ENCODE results near the gene MZF1. TPM values are rescaled to one million over a fixed set of nuclear protein-coding genes. Genes with fewer than 3 reads are reported as not detected.
"Not testable (repeated sequence)": the region's sequence is repeated elsewhere in the genome, so short reads cannot be mapped to it uniquely, and the experiment has no call there.

Gene MZF1
- total RNA-seq: 11.3 TPM
- long read RNA-seq, transcript MZF1-207 (1 exons, 2,683 nt): major isoform, 5 of 11 reads
- long read RNA-seq, partial matches to known transcripts: 2 of 11 reads
- long read RNA-seq, other reads (novel, unspliced or antisense): 3 of 11 reads

GRCh38 chr19:58572818-58573657, at the start of gene MZF1:
Gene MZF1, minus strand, starts transcription at chr19:58573335. Its CDS starts 1,946 bp downstream, at chr19:58571389.
- ATAC-seq (peak; percentile 74), DNase-seq (peak; percentile 100)
- intact Hi-C loops (cut with micrococcal nuclease): no loop called here

- DNase-seq; intact Hi-C loops (cut with micrococcal nuclease); ATAC-seq: not testable (repeated sequence)
Measured at GRCh38 chr19:58607213-58607612, 34.1 kb upstream of the MZF1 start.

- intact Hi-C loops (cut with micrococcal nuclease); ATAC-seq: not testable (repeated sequence)
- peak; percentile 55 for DNase-seq
Measured at GRCh38 chr19:58606251-58606896, 33.2 kb upstream of the MZF1 start.

- intact Hi-C loops (cut with micrococcal nuclease): no loop called here
- ATAC-seq (peak; percentile 24), DNase-seq (no peak)
Measured at GRCh38 chr19:58586133-58586765, 13.1 kb upstream of the MZF1 start.

- ATAC-seq (no peak), DNase-seq (no peak)
- intact Hi-C loops (cut with micrococcal nuclease): no loop called here
Measured at GRCh38 chr19:58585442-58586132, 12.5 kb upstream of the MZF1 start.

- intact Hi-C loops (cut with micrococcal nuclease): no loop called here
- DNase-seq: no peak
- ATAC-seq: no peak
Measured at GRCh38 chr19:58584498-58585441, 11.6 kb upstream of the MZF1 start.

GRCh38 chr19:58582985-58583384, 9.8 kb upstream of the MZF1 start:
- ATAC-seq (no peak), DNase-seq (no peak)
- intact Hi-C loops (cut with micrococcal nuclease): no loop called here

GRCh38 chr19:58581227-58582141, 8.3 kb upstream of the MZF1 start:
- intact Hi-C loops (cut with micrococcal nuclease): no loop called here
- ATAC-seq (peak; percentile 91), DNase-seq (peak; percentile 92)

GRCh38 chr19:58579473-58580142, 6.5 kb upstream of the MZF1 start:
- DNase-seq: peak; percentile 18
- ATAC-seq: no peak
- intact Hi-C loops (cut with micrococcal nuclease): no loop called here

GRCh38 chr19:58578012-58578925, 5.1 kb upstream of the MZF1 start:
- DNase-seq (no peak), ATAC-seq (no peak)
- intact Hi-C loops (cut with micrococcal nuclease): no loop called here

- DNase-seq; intact Hi-C loops (cut with micrococcal nuclease); ATAC-seq: not testable (repeated sequence)
Measured at GRCh38 chr19:58577581-58577980, 4.4 kb upstream of the MZF1 start.

- intact Hi-C loops (cut with micrococcal nuclease): no loop called here
- ATAC-seq (peak; percentile 71), DNase-seq (peak; percentile 94)
Measured at GRCh38 chr19:58575183-58576041, 2.3 kb upstream of the MZF1 start.

- intact Hi-C loops (cut with micrococcal nuclease): no loop called here
- DNase-seq: no peak
- ATAC-seq: no peak
Measured at GRCh38 chr19:58573658-58574164, 576 bp upstream of the MZF1 start.

- DNase-seq: no peak
- intact Hi-C loops (cut with micrococcal nuclease): no loop called here
- no peak for ATAC-seq
Measured at GRCh38 chr19:58572026-58572817, 913 bp downstream of the MZF1 start.

Measured in left ventricle myocardium superior (tissue), 1 donor.